ENCODE data around the gene EIF3K. TPM values are rescaled to one million over a fixed set of nuclear protein-coding genes. Genes with fewer than 3 reads are reported as not detected.
A peak's percentile ranks its signal among the peaks of the same experiment; 100 is the strongest.

The EIF3K gene
- total RNA-seq, 1 donor from 2014 or later: 258 TPM

DNA sequence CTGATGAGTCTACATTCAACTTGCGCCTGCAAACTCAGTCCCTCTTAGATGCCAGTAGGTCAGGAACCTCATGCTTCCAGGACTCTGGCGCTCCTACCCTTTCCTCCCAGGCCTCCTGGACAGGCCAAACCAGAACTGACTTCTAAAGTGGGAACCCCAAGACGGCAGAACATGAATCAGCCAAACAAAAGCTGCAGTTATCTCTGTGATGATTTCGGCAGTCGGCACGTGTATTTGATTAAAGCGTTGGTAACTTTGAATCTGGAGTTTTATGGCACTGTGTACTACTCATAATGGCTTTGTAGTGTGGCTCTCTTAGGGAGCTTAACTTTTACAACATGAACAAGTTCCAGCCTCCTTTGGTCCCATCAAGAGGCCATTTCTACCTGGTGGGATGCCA is 42.1 kb downstream of the EIF3K start:
- H3K4me3 Mint-ChIP-seq (ENCODE audit: unreplicated experiment): no peak overlapping the region

DNA sequence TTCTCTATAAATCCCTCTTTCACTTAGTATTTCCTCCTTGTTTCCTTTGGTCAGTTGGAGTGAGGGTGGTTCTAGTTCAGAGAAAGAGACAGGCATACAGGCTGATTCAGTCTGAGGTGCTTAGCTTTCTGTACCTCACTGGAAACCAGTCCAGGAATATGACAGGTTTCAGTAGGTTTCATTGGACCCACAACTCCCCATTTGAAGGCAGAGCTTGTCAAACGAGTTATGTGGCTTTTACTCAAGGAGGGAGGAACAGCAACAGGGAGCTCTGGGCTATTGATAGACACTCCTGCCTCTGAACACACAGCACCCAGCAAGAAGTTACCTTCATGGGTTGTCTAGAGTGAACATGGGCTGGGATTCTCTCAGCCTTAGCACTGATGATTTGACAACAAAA is 43.0 kb downstream of the EIF3K start:
- Mint-ChIP-seq H3K9me3 (ENCODE audit: unreplicated experiment) (no peaks in the 10 kb centered on the region), H3K27me3 (ENCODE audit: unreplicated experiment) (no peaks in the 10 kb centered on the region), H3K4me3 (ENCODE audit: unreplicated experiment) (no peak overlapping the region), H3K36me3 (ENCODE audit: unreplicated experiment) (peaks cover 12% of the 10 kb centered on the region), H3K27ac (ENCODE audit: unreplicated experiment) (peak overlapping the region; percentile 98), H3K4me1 (ENCODE audit: unreplicated experiment) (peaks cover 96% of the 10 kb centered on the region)
- TF ChIP-seq, protein P1, sequence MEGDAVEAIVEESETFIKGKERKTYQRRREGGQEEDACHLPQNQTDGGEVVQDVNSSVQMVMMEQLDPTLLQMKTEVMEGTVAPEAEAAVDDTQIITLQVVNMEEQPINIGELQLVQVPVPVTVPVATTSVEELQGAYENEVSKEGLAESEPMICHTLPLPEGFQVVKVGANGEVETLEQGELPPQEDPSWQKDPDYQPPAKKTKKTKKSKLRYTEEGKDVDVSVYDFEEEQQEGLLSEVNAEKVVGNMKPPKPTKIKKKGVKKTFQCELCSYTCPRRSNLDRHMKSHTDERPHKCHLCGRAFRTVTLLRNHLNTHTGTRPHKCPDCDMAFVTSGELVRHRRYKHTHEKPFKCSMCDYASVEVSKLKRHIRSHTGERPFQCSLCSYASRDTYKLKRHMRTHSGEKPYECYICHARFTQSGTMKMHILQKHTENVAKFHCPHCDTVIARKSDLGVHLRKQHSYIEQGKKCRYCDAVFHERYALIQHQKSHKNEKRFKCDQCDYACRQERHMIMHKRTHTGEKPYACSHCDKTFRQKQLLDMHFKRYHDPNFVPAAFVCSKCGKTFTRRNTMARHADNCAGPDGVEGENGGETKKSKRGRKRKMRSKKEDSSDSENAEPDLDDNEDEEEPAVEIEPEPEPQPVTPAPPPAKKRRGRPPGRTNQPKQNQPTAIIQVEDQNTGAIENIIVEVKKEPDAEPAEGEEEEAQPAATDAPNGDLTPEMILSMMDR (IDR thresholded peaks at IDR 0.05): no peak
- no peak for DNase-seq (ENCODE audit: extremely low spot score, unreplicated experiment)

More for the DNA sequence above, 42.1 kb downstream of the EIF3K start:
- Mint-ChIP-seq H3K4me1 (ENCODE audit: unreplicated experiment) (peaks cover 96% of the 10 kb centered on the region), H3K36me3 (ENCODE audit: unreplicated experiment) (peaks cover 15% of the 10 kb centered on the region), H3K27me3 (ENCODE audit: unreplicated experiment) (no peaks in the 10 kb centered on the region), H3K27ac (ENCODE audit: unreplicated experiment) (peak overlapping the region; percentile 99), H3K9me3 (ENCODE audit: unreplicated experiment) (no peaks in the 10 kb centered on the region)
- no peak for DNase-seq (ENCODE audit: extremely low spot score, unreplicated experiment)
- TF ChIP-seq, protein P1 (IDR thresholded peaks at IDR 0.05): no peak

DNA sequence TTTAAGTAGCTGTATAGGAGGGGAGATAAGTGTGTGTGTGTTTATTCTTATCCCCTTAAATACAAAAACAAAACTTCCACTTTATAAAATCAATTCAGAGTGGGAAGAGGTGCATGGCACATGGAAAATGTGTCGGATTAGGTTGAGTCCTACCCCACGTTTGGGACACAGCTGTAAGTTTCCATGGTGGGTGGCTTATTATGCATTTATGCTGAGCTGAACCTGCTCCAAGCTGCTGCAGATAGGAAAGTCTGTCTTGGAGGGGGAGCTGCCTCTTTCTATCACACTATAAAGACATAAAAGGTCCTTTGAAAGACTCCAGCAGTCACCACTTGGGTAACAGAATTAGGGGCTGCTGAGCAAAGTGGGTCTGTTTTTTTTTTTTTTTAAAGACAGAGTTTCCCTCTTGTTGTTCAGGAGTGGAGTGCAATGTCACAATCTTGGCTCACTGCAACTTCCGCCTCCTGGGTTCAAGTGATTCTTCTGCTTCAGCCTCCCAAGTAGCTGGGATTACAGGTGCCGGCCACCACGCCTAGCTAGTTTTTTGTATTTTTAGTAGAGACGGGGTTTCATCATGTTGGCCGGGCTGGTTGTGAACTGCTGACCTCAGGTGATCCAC is 43.7 kb downstream of the EIF3K start:
- Mint-ChIP-seq H3K36me3 (ENCODE audit: unreplicated experiment) (peaks cover 12% of the 10 kb centered on the region), H3K9me3 (ENCODE audit: unreplicated experiment) (no peaks in the 10 kb centered on the region), H3K27ac (ENCODE audit: unreplicated experiment) (peak overlapping the region; percentile 98)

DNA sequence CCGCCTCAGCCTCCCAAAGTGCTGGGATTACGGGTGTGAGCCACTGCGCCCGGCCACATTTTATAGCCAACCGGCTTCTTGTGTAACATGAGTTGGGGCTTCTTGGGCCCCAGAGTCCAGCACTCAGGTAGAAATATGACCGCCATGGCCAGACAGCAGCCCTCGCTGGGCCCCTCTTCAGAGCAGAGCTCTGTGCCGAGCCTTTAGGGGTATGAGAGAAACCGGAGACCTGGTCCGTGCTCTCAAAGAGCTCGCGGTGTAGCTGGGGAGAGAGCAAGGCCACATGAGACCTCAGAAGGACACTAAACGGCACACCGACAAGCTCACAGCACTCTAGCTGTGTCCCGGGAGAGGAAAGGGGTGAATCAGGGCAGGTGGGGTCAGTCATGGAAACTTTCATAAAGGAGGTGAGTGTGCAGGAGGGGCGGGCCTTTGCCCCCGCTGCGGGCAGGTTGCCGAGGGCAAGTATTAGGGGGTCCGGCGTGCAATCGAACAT is 44.2 kb downstream of the EIF3K start:
- Mint-ChIP-seq H3K36me3 (ENCODE audit: unreplicated experiment) (peaks cover 14% of the 10 kb centered on the region), H3K27me3 (ENCODE audit: unreplicated experiment) (no peaks in the 10 kb centered on the region), H3K4me1 (ENCODE audit: unreplicated experiment) (peaks cover 96% of the 10 kb centered on the region), H3K9me3 (ENCODE audit: unreplicated experiment) (no peaks in the 10 kb centered on the region), H3K27ac (ENCODE audit: unreplicated experiment) (peak overlapping the region; percentile 98), H3K4me3 (ENCODE audit: unreplicated experiment) (no peak overlapping the region)
- DNase-seq (ENCODE audit: extremely low spot score, unreplicated experiment): no peak
- TF ChIP-seq, protein P1 (IDR thresholded peaks at IDR 0.05): no peak

More for the DNA sequence above, 43.7 kb downstream of the EIF3K start:
- H3K4me3 Mint-ChIP-seq (ENCODE audit: unreplicated experiment): no peak overlapping the region
- TF ChIP-seq, protein P1 (IDR thresholded peaks at IDR 0.05): no peak
- H3K27me3 Mint-ChIP-seq (ENCODE audit: unreplicated experiment): no peaks in the 10 kb centered on the region
- DNase-seq (ENCODE audit: extremely low spot score, unreplicated experiment): no peak
- H3K4me1 Mint-ChIP-seq (ENCODE audit: unreplicated experiment): peaks cover 96% of the 10 kb centered on the region

DNA sequence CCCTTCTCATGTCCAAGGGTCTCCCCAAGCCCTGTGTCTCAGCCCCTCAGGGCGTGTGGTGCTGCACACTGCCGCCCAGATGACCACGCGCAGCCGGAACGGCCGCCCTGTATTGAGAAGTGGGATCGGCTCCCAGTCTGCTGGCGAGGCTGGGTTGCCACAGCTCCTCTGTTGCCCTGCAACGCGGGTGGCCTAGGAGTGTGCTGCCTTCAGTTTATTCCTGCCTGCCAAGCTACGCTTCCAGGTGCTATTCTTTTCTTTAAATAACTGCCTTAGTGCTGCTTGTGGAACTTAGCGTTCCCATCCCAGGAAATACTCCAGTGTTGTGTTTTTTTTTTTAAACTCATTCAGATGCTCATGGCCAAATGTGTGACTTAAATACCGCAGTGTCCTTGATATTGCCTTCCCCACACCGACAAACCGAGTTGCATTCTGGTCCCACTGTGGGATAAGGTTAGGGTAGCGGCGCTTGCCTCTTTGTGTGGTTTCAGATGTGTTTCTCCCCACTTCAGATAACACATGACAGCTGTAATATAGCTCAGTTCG is 45.0 kb downstream of the EIF3K start:
- H3K36me3 Mint-ChIP-seq (ENCODE audit: unreplicated experiment): peaks cover 14% of the 10 kb centered on the region
- H3K4me1 Mint-ChIP-seq (ENCODE audit: unreplicated experiment): peaks cover 97% of the 10 kb centered on the region
- no peak for DNase-seq (ENCODE audit: extremely low spot score, unreplicated experiment)
- H3K27ac Mint-ChIP-seq (ENCODE audit: unreplicated experiment): peak overlapping the region; percentile 98
- H3K27me3 Mint-ChIP-seq (ENCODE audit: unreplicated experiment): no peaks in the 10 kb centered on the region
- H3K4me3 Mint-ChIP-seq (ENCODE audit: unreplicated experiment): no peak overlapping the region
- no peaks in the 10 kb centered on the region for H3K9me3 Mint-ChIP-seq (ENCODE audit: unreplicated experiment)
- TF ChIP-seq, protein P1 (IDR thresholded peaks at IDR 0.05): no peak

All from osteocyte (in vitro differentiated cells).